GM12864 (cell line): ENCODE data around the gene PKP2.
"Not testable (repeated sequence)": the region's sequence is repeated elsewhere in the genome, so short reads cannot be mapped to it uniquely, and the experiment has no call there.

Experiments
- DNase-seq: peaks from one replicate; pipeline ENCODE4 v3.0.0-alpha.2; 2011; ENCODE audit warnings: low read depth
- H3K4me3 ChIP-seq: 2 replicates; pipeline ENCODE4 v1.5.1; 2011; ENCODE audit warnings: mild to moderate bottlenecking, low read depth, low read length, control low read depth
- CTCF ChIP-seq: IDR thresholded peaks from 2 replicates; pipeline ENCODE4 v1.5.1; 2011; ENCODE audit warnings: low read depth, mild to moderate bottlenecking, moderate library complexity, low read length, control low read depth, inconsistent platforms; ENCODE audit errors: missing control alignments

PKP2 gene

GRCh38 chr12:32877601-32878459, 18.7 kb downstream of the PKP2 start:
- no peak overlapping the region for H3K4me3 ChIP-seq
- TF ChIP-seq CTCF: no peak
- DNase-seq: no peak

GRCh38 chr12:32876004-32876403, 20.6 kb downstream of the PKP2 start:
- no peak overlapping the region for H3K4me3 ChIP-seq
- no peak for DNase-seq
- no peak for TF ChIP-seq CTCF

GRCh38 chr12:32874975-32875374, 21.6 kb downstream of the PKP2 start:
- no peak for TF ChIP-seq CTCF
- no peak for DNase-seq
- H3K4me3 ChIP-seq: no peak overlapping the region

GRCh38 chr12:32874078-32874477, 22.5 kb downstream of the PKP2 start:
- H3K4me3 ChIP-seq: no peak overlapping the region
- TF ChIP-seq CTCF: no peak
- DNase-seq: no peak

- H3K4me3 ChIP-seq, DNase-seq: not testable (repeated sequence)
These were observed 24.2 kb downstream of the PKP2 start for GRCh38 chr12:32872416-32872815.

GRCh38 chr12:32870716-32871115, 25.9 kb downstream of the PKP2 start:
- no peak for DNase-seq
- TF ChIP-seq CTCF: no peak
- no peak overlapping the region for H3K4me3 ChIP-seq

GRCh38 chr12:32868885-32869284, 27.7 kb downstream of the PKP2 start:
- no peak for TF ChIP-seq CTCF
- DNase-seq: no peak
- H3K4me3 ChIP-seq: no peak overlapping the region
